22Rv1 (cell line): Measurements from ENCODE around the gene ANXA4.
"Not testable (repeated sequence)": the region's sequence is repeated elsewhere in the genome, so short reads cannot be mapped to it uniquely, and the experiment has no call there.

Experiments
- H3K27ac ChIP-seq: fragments of 450-650 bp; 2 replicates; pipeline ENCODE4 v1.5.1; 2017
- CTCF ChIP-seq: fragments of 450-650 bp; IDR thresholded peaks from 2 replicates; pipeline ENCODE4 v1.5.1; 2017; ENCODE audit warnings: mild to moderate bottlenecking
- ZFX ChIP-seq: fragments of 450-650 bp; IDR thresholded peaks from 2 replicates; pipeline ENCODE4 v1.6.1; 2017; ENCODE audit warnings: antibody characterized with exemption, borderline replicate concordance

The ANXA4 gene

DNA sequence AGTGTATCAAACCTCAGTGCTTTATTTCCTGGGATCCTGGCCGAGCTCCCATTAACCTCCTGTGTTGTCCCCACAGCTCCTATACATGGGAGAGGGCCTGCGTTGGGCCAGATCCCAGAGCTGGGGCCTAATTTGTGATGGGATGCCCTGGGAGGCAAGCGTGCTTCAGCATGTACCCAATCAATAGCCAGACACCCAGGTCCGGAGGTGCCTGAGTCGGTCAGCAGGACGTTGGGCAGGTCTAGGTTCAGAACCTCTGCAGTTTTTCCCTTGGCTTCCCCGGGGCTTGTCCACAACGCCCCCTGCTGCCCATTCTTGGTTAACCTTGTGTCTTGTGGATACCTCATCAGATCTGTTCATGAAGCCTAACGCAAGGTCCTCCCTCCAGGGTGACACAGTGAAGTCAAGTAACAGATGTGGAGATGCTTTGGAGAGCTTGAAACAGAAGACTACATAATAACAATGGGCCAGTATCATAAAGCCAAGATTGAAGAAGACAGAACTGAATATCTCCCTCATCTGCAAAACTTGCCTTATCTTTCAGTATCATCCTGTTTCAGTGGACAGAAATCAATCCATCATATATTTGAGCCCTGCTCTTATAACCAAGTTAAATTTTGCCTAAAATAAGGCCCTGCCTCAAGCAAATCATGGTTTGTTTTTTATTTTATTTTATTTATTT is 27.3 kb upstream of the ANXA4 start:
- not testable (repeated sequence) for H3K27ac ChIP-seq
- TF ChIP-seq CTCF, result peak; percentile 89

- H3K27ac ChIP-seq, result no peak overlapping the region
- TF ChIP-seq ZFX, result no peak
- no peak for TF ChIP-seq CTCF
Observed at GRCh38 chr2:69715964-69716363, 26.0 kb upstream of the ANXA4 start.

DNA sequence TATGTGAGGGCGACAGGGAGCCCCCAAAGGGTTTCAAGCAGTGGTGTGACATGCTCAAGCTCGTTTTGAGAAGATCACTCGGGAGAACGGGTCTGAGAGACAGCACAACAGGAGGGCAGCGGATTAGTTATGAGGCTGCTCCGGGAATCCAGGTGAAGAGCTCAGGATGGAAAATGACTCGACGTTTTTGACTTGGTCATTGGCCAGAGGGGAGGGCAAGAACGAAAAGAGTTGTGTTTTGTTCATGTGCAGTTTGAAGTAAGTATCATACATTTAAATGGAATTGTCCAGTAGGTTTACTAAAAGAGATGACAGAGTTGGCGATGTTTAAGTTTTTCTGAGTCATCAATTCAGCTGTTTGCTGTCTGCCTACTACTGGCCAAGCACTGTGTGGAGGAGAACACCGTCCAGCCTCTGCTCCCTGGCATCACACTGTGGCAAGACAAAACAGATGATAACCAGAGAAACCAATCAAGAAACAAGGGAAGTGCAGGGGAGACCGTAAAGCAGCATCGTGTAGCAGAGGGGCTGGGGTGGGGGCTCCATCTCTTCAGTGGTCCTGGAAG is 25.3 kb upstream of the ANXA4 start:
- no peak overlapping the region for H3K27ac ChIP-seq
- no peak for TF ChIP-seq CTCF
- TF ChIP-seq ZFX, result no peak

DNA sequence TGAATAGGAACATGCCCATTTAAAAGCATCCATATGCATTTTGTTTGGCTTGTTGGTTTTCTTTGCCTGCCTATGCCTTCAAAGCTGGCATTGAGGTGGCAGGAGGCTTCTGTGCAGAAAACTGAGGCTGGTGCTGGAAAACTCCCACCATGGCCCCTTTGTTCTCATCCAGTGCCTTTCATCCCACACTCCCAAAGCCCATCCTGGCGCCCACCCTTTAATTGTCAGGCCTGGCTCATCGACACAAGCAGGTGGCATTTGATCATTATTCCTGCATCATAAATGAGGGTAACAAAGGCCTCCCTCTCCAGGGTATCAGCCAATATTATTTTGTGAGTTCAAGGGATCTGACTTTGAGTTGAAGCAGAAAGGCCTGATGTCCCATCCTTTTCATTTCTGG is 24.7 kb upstream of the ANXA4 start:
- H3K27ac ChIP-seq, result no peak overlapping the region
- TF ChIP-seq CTCF (no peak), ZFX (no peak)

GRCh38 chr2:69717861-69718273 is 24.1 kb upstream of the ANXA4 start:
- TF ChIP-seq CTCF (no peak), ZFX (no peak)
- H3K27ac ChIP-seq, result no peak overlapping the region

- TF ChIP-seq CTCF (no peak), ZFX (no peak)
- no peak overlapping the region for H3K27ac ChIP-seq
Observed at GRCh38 chr2:69718338-69718965, 23.5 kb upstream of the ANXA4 start.

GRCh38 chr2:69720404-69720803 is 21.5 kb upstream of the ANXA4 start:
- H3K27ac ChIP-seq, result no peak overlapping the region
- peak; percentile 43 for TF ChIP-seq CTCF
- TF ChIP-seq ZFX, result no peak
